ENCODE measurements around the gene STXBP1. TPM values are rescaled to one million over a fixed set of nuclear protein-coding genes. Genes with fewer than 3 reads are reported as not detected.

Gene STXBP1
- total RNA-seq, 2 donors from 2014 or later = 8.2 to 15.8 TPM

DNA sequence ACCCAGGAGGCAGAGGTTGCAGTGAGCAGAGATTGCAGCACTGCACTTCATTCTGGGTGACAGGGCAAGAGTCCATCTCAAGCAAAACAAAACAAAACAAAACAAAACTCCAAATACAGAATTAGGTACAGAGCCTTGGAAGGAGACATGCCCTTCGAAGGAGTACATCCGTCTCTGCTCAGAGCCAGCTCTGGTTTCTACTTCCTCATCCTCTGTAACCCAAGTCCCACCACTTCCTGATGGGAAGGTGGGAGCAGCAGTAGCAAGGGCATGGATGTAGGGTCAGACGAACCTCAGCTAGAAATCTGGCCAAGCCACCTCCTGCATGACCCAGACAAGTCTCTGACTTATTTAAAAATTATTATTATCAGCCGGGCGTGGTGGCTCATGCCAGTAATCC, 16.5 kb upstream of the STXBP1 start:
- intact Hi-C loops (cut with DNase I) = no loop called here

DNA sequence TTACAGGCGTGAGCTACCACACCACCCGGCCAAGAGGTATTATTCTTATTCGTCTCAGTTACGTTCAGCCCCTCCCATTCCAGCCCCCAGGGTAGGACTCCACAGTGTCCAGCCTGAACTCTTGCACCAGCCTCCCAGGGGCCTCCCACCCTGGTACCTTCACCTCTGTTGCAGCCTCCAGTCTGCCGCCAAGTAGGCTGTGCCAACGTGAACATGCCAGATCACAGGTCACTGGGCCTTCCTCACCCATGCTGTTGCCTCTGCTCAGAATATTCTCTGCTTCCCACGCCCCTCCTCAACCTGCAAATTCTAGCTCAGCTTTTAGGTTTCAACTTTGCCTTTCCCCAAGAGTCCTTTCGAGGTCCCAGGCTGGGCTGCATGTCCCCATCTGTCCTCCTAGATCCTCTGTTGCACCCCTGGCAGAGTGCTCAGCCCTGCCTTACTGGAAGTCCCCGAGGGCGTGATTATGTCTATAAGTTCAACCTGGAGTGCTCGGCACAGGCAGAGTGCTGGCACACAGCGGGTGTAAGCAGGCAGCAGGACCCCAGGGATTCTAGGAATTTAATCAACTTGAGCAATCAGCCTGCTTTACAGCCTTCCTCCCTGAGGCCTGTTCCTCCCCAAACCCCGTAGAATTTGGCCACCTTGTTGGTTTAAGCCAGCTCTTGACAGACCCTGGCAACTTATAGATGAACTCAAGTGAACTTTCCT, 13.1 kb upstream of the STXBP1 start:
- no peak for DNase-seq
- no peaks in the 10 kb centered on the region for H3K9me3 ChIP-seq
- intact Hi-C loops (cut with DNase I) = no loop called here
- H3K27me3 ChIP-seq = no peaks in the 10 kb centered on the region
- no peaks in the 10 kb centered on the region for H3K4me1 ChIP-seq
- H3K36me3 ChIP-seq = no peaks in the 10 kb centered on the region
- TF ChIP-seq, protein P1, sequence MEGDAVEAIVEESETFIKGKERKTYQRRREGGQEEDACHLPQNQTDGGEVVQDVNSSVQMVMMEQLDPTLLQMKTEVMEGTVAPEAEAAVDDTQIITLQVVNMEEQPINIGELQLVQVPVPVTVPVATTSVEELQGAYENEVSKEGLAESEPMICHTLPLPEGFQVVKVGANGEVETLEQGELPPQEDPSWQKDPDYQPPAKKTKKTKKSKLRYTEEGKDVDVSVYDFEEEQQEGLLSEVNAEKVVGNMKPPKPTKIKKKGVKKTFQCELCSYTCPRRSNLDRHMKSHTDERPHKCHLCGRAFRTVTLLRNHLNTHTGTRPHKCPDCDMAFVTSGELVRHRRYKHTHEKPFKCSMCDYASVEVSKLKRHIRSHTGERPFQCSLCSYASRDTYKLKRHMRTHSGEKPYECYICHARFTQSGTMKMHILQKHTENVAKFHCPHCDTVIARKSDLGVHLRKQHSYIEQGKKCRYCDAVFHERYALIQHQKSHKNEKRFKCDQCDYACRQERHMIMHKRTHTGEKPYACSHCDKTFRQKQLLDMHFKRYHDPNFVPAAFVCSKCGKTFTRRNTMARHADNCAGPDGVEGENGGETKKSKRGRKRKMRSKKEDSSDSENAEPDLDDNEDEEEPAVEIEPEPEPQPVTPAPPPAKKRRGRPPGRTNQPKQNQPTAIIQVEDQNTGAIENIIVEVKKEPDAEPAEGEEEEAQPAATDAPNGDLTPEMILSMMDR (IDR thresholded peaks at IDR 0.05) = no peak
- no peak overlapping the region for H3K27ac ChIP-seq
- H3K9ac ChIP-seq (ENCODE audit: low read depth in 2 of 2, low read length in 2 of 2) = no peak overlapping the region
- H3K4me3 ChIP-seq = no peak overlapping the region

More for the DNA sequence above, 16.5 kb upstream of the STXBP1 start:
- H3K9me3 ChIP-seq = no peaks in the 10 kb centered on the region
- H3K9ac ChIP-seq (ENCODE audit: low read depth in 2 of 2, low read length in 2 of 2) = no peak overlapping the region
- no peak overlapping the region for H3K4me3 ChIP-seq
- no peaks in the 10 kb centered on the region for H3K4me1 ChIP-seq
- TF ChIP-seq, protein P1 (IDR thresholded peaks at IDR 0.05) = no peak
- DNase-seq = no peak
- H3K36me3 ChIP-seq = no peaks in the 10 kb centered on the region
- no peaks in the 10 kb centered on the region for H3K27me3 ChIP-seq
- H3K27ac ChIP-seq = no peak overlapping the region

DNA sequence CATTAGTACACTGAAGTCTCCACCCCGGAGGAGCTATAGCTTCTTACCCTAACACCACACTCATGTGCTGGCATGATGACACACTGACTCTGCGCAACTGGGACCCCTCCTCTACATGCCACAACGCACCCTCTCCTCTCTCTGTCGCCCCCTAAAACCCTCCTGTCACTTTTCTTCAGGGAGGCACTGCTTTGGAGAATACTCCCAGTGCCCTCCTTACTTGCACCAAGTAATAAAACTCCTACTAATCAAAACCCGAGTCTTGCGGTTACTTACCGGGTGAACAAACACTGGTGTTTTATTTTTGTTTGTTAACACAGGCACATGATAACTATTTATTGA, 12.6 kb upstream of the STXBP1 start:
- Histone ChIP-seq H3K27me3 (no peaks in the 10 kb centered on the region), H3K9ac (ENCODE audit: low read depth in 2 of 2, low read length in 2 of 2) (no peak overlapping the region), H3K9me3 (no peaks in the 10 kb centered on the region), H3K4me3 (no peak overlapping the region), H3K4me1 (no peaks in the 10 kb centered on the region), H3K27ac (no peak overlapping the region), H3K36me3 (no peaks in the 10 kb centered on the region)
- intact Hi-C loops (cut with DNase I) = no loop called here
- TF ChIP-seq, protein P1 (IDR thresholded peaks at IDR 0.05) = no peak
- DNase-seq = no peak

DNA sequence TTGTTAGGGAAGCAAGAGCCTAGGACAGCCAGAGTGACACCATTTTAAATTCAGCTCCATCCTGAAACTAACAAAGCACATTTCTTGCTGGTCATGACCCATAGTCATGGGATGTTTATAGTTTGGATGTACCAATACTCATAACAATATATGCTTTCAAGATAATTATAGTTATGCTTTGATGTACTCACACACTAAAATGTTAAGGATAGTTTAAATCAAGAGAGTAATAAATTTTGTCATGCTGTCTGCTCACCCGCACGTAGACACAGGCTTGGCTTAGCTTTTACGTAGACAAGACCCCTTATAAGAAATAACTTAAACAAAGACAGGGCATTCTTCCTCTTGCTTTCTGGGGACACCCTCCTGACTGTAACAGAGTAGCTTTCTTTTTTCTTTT, 8.9 kb upstream of the STXBP1 start:
- no peaks in the 10 kb centered on the region for H3K36me3 ChIP-seq
- H3K4me1 ChIP-seq = peaks cover 3% of the 10 kb centered on the region
- DNase-seq = no peak
- no peak overlapping the region for H3K27ac ChIP-seq
- TF ChIP-seq, protein P1 (IDR thresholded peaks at IDR 0.05) = no peak
- no peaks in the 10 kb centered on the region for H3K9me3 ChIP-seq
- intact Hi-C loops (cut with DNase I) = no loop called here
- no peak overlapping the region for H3K9ac ChIP-seq (ENCODE audit: low read depth in 2 of 2, low read length in 2 of 2)
- no peak overlapping the region for H3K4me3 ChIP-seq
- H3K27me3 ChIP-seq = no peaks in the 10 kb centered on the region

DNA sequence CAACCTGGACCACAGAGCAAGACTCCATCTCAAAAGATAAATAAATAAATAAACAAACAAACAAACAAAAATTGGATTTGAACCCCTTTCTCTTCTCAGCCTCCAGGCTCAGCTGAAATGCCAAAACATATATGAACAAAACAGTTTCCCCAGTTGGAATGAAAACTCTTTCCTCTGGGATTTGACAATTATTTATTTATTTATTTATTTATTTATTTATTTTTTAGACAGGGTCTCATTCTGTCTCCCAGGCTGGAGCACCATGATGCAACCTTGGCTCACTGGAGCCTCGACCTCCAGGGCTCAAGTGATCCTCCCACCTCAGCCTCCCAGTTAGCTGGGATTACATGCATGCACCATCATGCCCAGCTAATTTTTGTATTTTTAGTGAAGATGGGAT, 6.0 kb upstream of the STXBP1 start:
- TF ChIP-seq, protein P1 (IDR thresholded peaks at IDR 0.05) = no peak
- Histone ChIP-seq H3K9ac (ENCODE audit: low read depth in 2 of 2, low read length in 2 of 2) (no peak overlapping the region), H3K4me3 (no peak overlapping the region), H3K9me3 (no peaks in the 10 kb centered on the region), H3K27ac (no peak overlapping the region), H3K36me3 (no peaks in the 10 kb centered on the region), H3K27me3 (peaks cover 4% of the 10 kb centered on the region), H3K4me1 (peaks cover 8% of the 10 kb centered on the region)
- intact Hi-C loops (cut with DNase I) = no loop called here
- DNase-seq = no peak
